Transverse colon (tissue), 4 donors: ENCODE results near the gene STH.

Experiments used
- EP300 ChIP-seq: sonication (generic); formaldehyde crosslinking; IDR thresholded peaks from one replicate; pipeline ENCODE4 v1.6.1; 2017; ENCODE audit warnings: antibody characterized with exemption, low read depth
- POLR2A ChIP-seq: fragments of 450-650 bp; IDR thresholded peaks from one replicate; pipeline ENCODE4 v1.6.1; 2016; ENCODE audit warnings: antibody characterized with exemption, mild to moderate bottlenecking, moderate library complexity
- POLR2AphosphoS5 ChIP-seq, 3 donors: sonication (generic); formaldehyde crosslinking; IDR thresholded peaks; one replicate each; pipeline ENCODE4 v1.6.1; 2016; ENCODE audit warnings: antibody characterized with exemption in 3 of 3
- TF ChIP-seq, protein P1 (sequence below), 5 experiments: fragments of 200-600 bp in 3 of 5; fragments of 450-650 bp in 2 of 5; sonication (generic) in 3 of 5; IDR thresholded peaks; 1 replicate in 2 of 5; 2 replicates in 3 of 5; pipeline ENCODE4 v1.5.1; 2016 to 2017; ENCODE audit warnings: antibody characterized with exemption in 5 of 5, inconsistent platforms in 3 of 5, mild to moderate bottlenecking in 2 of 5, moderate library complexity in 1 of 5

DNA sequence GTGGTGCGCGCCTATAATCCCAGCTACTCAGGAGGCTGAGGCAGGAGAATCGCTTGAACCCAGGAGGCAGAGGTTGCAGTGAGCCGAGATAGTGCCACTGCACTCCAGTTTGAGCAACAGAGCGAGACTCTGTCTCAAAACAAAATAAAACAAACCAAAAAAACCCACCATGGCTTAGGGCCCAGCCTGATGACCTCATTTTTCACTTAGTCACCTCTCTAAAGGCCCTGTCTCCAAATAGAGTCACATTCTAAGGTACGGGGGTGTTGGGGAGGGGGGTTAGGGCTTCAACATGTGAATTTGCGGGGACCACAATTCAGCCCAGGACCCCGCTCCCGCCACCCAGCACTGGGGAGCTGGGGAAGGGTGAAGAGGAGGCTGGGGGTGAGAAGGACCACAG is 1.4 kb upstream of the STH start:
- TF ChIP-seq, protein P1, sequence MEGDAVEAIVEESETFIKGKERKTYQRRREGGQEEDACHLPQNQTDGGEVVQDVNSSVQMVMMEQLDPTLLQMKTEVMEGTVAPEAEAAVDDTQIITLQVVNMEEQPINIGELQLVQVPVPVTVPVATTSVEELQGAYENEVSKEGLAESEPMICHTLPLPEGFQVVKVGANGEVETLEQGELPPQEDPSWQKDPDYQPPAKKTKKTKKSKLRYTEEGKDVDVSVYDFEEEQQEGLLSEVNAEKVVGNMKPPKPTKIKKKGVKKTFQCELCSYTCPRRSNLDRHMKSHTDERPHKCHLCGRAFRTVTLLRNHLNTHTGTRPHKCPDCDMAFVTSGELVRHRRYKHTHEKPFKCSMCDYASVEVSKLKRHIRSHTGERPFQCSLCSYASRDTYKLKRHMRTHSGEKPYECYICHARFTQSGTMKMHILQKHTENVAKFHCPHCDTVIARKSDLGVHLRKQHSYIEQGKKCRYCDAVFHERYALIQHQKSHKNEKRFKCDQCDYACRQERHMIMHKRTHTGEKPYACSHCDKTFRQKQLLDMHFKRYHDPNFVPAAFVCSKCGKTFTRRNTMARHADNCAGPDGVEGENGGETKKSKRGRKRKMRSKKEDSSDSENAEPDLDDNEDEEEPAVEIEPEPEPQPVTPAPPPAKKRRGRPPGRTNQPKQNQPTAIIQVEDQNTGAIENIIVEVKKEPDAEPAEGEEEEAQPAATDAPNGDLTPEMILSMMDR (IDR thresholded peaks at IDR 0.05), result no peak
- TF ChIP-seq POLR2A (no peak), POLR2AphosphoS5 (IDR thresholded peaks at IDR 0.05) (no peak), EP300 (no peak)
